Measurements from ENCODE around the gene NDC80. TPM values are rescaled to one million over a fixed set of nuclear protein-coding genes. Genes with fewer than 3 reads are reported as not detected.
A peak's percentile ranks its signal among the peaks of the same experiment; 100 is the strongest.

The NDC80 gene
- total RNA-seq, 2 experiments from 2014 or later: 6.3 to 7.5 TPM

DNA sequence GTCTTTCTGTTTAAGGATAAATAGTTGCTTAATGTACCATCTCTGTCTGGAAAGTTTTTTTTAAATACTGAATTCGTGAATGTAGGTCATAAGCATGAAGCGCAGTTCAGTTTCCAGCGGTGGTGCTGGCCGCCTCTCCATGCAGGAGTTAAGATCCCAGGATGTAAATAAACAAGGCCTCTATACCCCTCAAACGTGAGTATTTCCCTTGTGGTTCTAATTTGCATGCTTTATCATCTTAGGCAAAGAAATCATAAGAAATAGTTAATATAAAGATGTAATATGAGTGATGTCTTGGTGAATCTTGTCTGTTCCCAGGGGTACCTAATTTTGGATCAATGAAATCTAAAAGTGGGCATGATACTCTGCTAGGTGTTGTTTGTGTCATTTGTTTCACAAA lies 1.5 kb downstream of the NDC80 start:
- Histone ChIP-seq H3K9me3 (ENCODE audit: control insufficient read depth in 1 of 2, insufficient read depth in 1 of 2, low read length in 2 of 2) (no peaks in the 10 kb centered on the region), H3K4me3 (ENCODE audit: low read length) (peak overlapping the region; percentile 90), H3K27ac (ENCODE audit: low read depth in 1 of 2, low read length in 2 of 2) (no peak overlapping the region), H3K36me3 (ENCODE audit: insufficient read depth, low read length) (no peaks in the 10 kb centered on the region), H3K27me3 (ENCODE audit: control insufficient read depth in 1 of 2, insufficient read depth in 2 of 2, low read length in 2 of 2) (no peaks in the 10 kb centered on the region), H3K4me1 (ENCODE audit: insufficient read depth, low read length) (peaks cover 27% of the 10 kb centered on the region)
- DNase-seq: no peak
- Mint-ChIP-seq H3K4me1 (ENCODE audit: low read depth) (peaks cover 64% of the 10 kb centered on the region), H3K27me3 (no peaks in the 10 kb centered on the region), H3K9me3 (no peaks in the 10 kb centered on the region), H3K4me3 (peak overlapping the region; percentile 100), H3K27ac (peak overlapping the region; percentile 99), H3K36me3 (ENCODE audit: low read depth) (peaks cover 23% of the 10 kb centered on the region)
- ChIA-PET CTCF (interaction anchor here (1.0 to 1.5 kb wide), 3 partner anchors 72 to 673 kb away, joined by 3 read pairs; no protein-coding TSS in a partner anchor), POLR2A (interaction anchor here (3.2 to 7.0 kb wide), 3 partner anchors 33 to 85 kb away, joined by 48 to 187 read pairs (median 137); partner anchors contain the start of gene SMCHD1)
- no peak for TF ChIP-seq CTCF (IDR thresholded peaks at IDR 0.05)
- intact Hi-C loops (cut with DNase I, micrococcal nuclease): loop anchor here in 1 of 2 experiments (5.0 to 10.0 kb wide), 3 partner anchors 34 to 672 kb away; partner anchors contain the start of gene MYL12A
- ATAC-seq (ENCODE audit: poor library complexity): no peak

DNA sequence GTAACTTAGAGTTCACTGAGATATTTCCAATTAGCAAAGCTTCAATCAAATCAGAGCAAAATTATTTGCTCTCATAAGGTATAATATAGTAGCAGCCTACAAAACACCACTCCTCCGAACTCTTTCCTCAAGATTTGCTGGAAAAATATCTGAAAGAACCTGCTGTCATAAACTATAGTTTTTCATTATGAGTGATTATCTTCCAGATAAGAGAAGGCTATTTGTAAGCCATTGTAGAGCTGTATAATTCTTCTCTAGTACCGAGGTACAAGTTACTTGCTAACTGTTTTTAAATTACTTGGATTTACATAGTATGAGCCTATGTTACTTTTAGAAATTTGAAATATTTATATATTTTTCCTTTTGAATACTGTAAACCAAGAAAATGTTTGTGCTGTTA lies 2.1 kb downstream of the NDC80 start:
- Histone ChIP-seq H3K27ac (ENCODE audit: low read depth in 1 of 2, low read length in 2 of 2) (no peak overlapping the region), H3K27me3 (ENCODE audit: control insufficient read depth in 1 of 2, insufficient read depth in 2 of 2, low read length in 2 of 2) (no peaks in the 10 kb centered on the region), H3K9me3 (ENCODE audit: control insufficient read depth in 1 of 2, insufficient read depth in 1 of 2, low read length in 2 of 2) (no peaks in the 10 kb centered on the region), H3K4me1 (ENCODE audit: insufficient read depth, low read length) (peaks cover 27% of the 10 kb centered on the region), H3K36me3 (ENCODE audit: insufficient read depth, low read length) (no peaks in the 10 kb centered on the region), H3K4me3 (ENCODE audit: low read length) (no peak overlapping the region)
- TF ChIP-seq CTCF (IDR thresholded peaks at IDR 0.05): no peak
- Mint-ChIP-seq H3K9me3 (no peaks in the 10 kb centered on the region), H3K36me3 (ENCODE audit: low read depth) (peaks cover 20% of the 10 kb centered on the region), H3K4me3 (peak overlapping the region; percentile 100), H3K27ac (peak overlapping the region; percentile 99), H3K27me3 (no peaks in the 10 kb centered on the region), H3K4me1 (ENCODE audit: low read depth) (peaks cover 64% of the 10 kb centered on the region)
- intact Hi-C loops (cut with DNase I, micrococcal nuclease): loop anchor here in 1 of 2 experiments (5.0 to 10.0 kb wide), 3 partner anchors 34 to 671 kb away; partner anchors contain the start of gene MYL12A
- ChIA-PET POLR2A (interaction anchor here (0.8 to 7.0 kb wide), 5 partner anchors 16 to 84 kb away, joined by 3 to 187 read pairs (median 48); partner anchors contain the start of gene SMCHD1), CTCF (interaction anchor here (0.8 to 1.5 kb wide), 4 partner anchors 26 to 673 kb away, joined by 3 read pairs; no protein-coding TSS in a partner anchor)
- no peak for ATAC-seq (ENCODE audit: poor library complexity)
- DNase-seq: no peak

- Mint-ChIP-seq H3K36me3 (ENCODE audit: low read depth) (no peaks in the 10 kb centered on the region), H3K27me3 (no peaks in the 10 kb centered on the region), H3K4me3 (no peak overlapping the region), H3K9me3 (no peaks in the 10 kb centered on the region), H3K4me1 (ENCODE audit: low read depth) (peaks cover 43% of the 10 kb centered on the region), H3K27ac (no peak overlapping the region)
- no peak for TF ChIP-seq CTCF (IDR thresholded peaks at IDR 0.05)
- CTCF ChIA-PET: interaction anchor here (0.5 kb wide), 1 partner anchor 1590 kb away, joined by 3 read pairs; no protein-coding TSS in a partner anchor
- intact Hi-C loops (cut with DNase I, micrococcal nuclease): no loop called here
- Histone ChIP-seq H3K9me3 (ENCODE audit: control insufficient read depth in 1 of 2, insufficient read depth in 1 of 2, low read length in 2 of 2) (no peaks in the 10 kb centered on the region), H3K4me1 (ENCODE audit: insufficient read depth, low read length) (peaks cover 15% of the 10 kb centered on the region), H3K27me3 (ENCODE audit: control insufficient read depth in 1 of 2, insufficient read depth in 2 of 2, low read length in 2 of 2) (no peaks in the 10 kb centered on the region), H3K27ac (ENCODE audit: low read depth in 1 of 2, low read length in 2 of 2) (no peak overlapping the region), H3K4me3 (ENCODE audit: low read length) (no peak overlapping the region), H3K36me3 (ENCODE audit: insufficient read depth, low read length) (no peaks in the 10 kb centered on the region)
- DNase-seq (no peak), ATAC-seq (ENCODE audit: poor library complexity) (no peak)
- POLR2A ChIA-PET: interaction anchor here (1.0 to 6.6 kb wide), 6 partner anchors 9 to 72 kb away, joined by 3 to 87 read pairs (median 17); partner anchors contain the start of genes METTL4, NDC80 and SMCHD1
Observed at GRCh38 chr18:2587788-2588187, 16.4 kb downstream of the NDC80 start.

Measured in CD4-positive, alpha-beta T cell (primary cell).